GM19099 (cell line): ENCODE results near the gene CPLANE1.

Experiments used
- POLR2A ChIP-seq: IDR thresholded peaks from 3 replicates; pipeline ENCODE4 v1.6.1; 2011; ENCODE audit warnings: low read depth; ENCODE audit not compliant: insufficient read length; ENCODE audit errors: extremely low read depth

Gene CPLANE1

DNA sequence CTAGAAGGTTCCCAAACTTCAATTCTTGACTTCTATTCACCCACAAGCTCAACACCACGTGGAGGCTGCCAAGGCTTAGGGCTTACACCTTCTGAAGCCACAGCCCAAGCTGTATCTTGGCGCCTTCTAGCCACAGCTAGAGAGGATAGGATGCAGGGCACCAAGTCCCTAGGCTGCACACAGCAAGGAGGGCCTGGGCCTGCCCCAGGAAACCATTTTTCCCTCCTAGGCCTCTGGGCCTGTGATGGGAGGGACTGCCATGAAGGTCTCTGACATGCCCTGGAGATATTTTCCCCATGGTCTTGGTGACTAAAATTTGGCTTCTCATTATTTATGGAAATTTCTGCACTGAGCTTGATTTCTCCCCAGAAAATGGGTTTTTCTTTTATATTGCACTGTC is 112.5 kb downstream of the CPLANE1 start:
- TF ChIP-seq POLR2A: no peak

DNA sequence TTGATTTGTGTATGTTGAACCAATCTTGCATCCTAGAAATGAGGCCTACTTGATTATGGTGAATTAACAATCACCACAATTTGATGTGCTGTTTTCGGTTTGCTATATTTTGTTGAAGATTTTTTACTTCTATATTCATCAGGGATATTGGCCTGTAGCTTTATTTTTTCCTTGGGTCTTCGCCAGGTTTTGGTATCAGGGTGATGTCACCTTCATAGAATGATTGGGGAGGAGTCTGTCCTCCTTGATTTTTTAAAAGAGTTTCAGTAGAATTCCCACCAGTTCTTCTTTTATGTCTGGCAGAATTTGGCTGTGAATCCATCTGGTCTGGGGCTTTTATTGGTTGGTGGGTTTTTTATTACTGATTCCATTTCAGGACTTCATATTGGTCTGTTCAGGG is 115.2 kb downstream of the CPLANE1 start:
- no peak for TF ChIP-seq POLR2A

DNA sequence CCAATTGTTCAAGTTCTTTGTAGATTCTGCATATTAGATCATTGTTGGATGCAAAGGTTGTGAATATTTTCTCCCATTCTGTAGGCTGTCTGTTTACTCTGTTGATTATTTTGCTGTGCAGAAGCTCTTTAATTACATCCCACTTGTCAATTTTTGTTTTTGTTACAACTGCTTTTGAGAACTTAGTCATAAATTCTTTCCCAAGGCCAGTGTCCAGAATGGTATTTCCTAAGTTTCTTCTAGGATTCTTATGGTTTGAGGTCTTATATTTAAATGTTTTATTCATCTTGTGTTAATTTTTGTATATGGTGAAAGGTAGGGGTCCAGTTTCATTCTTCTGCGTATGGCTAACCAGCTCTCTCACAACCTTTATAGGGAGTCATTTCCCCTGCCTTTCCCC is 116.5 kb downstream of the CPLANE1 start:
- TF ChIP-seq POLR2A: no peak

DNA sequence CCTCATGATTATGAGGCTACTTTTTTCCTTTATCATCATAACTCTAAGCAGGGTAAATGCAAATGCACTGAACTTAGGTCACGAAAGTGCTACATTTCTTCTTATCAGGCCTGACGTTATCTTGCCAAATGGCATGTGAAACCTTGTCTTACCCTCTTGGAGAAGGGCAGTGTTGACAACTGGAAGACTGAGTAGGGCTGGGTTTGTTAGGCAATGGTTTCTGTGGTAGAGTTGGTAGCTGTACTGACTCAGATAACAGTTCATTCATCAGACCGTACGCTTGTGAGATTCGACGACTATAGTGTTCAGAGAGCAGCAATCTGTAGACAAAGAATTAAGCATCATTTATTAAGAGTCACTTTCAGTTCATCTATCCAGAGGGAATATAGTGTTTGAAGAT is 127.7 kb downstream of the CPLANE1 start:
- TF ChIP-seq POLR2A: no peak

DNA sequence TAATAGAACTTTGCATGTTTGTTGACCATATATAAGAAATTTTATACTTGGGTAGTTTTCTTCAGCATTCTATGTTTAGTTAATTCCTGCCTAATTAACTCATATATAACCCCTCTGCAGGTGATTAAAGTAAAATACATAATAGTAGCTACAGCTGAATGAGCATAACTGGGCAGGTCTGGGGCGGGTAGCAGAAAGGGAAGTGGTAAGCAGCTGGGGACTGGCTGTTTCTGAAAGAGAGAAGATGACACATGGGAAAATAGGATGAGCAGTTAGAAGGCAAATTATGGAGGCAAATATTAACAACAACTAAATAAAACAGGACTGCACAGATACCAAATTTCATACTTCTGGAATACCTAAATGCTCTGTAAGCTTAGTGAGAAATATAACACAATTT is 128.1 kb downstream of the CPLANE1 start:
- no peak for TF ChIP-seq POLR2A

DNA sequence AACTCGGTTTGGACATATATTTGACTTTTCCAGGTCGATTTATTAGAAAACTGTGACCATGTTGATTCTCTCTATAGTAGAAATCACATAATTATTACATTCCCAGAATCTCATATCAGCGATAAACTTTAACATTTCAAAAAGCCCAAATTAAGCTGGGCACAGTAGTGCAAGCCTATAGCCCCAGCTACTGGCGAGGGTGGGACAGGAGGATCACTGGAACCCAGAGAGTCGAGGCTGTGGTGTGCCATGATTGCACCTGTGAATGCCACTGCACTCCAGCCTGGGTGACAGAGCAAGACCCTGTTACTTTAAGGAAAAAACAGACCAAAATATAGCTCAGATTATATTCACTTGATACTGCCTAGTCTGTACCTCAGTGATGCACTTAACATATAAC is 128.9 kb downstream of the CPLANE1 start:
- TF ChIP-seq POLR2A: no peak

DNA sequence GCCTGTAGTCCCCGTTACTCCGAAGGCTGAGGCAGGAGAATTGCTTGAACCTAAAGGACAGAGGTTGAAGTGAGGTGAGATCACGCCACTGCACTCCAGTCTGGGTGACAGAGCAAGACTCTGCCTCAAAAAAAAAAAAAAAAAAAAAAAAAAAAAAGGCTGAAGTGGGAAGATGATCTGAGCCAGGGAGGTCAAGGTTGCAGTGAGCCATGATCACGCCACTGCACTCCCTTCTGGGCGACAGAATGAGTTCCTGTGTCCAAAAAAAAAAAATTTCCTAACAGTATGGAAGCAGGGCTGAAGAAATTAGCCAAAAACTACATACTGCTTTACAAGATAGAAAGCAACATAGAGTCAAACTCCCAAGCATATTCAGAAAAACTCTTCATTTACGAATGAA is 132.8 kb downstream of the CPLANE1 start:
- no peak for TF ChIP-seq POLR2A

DNA sequence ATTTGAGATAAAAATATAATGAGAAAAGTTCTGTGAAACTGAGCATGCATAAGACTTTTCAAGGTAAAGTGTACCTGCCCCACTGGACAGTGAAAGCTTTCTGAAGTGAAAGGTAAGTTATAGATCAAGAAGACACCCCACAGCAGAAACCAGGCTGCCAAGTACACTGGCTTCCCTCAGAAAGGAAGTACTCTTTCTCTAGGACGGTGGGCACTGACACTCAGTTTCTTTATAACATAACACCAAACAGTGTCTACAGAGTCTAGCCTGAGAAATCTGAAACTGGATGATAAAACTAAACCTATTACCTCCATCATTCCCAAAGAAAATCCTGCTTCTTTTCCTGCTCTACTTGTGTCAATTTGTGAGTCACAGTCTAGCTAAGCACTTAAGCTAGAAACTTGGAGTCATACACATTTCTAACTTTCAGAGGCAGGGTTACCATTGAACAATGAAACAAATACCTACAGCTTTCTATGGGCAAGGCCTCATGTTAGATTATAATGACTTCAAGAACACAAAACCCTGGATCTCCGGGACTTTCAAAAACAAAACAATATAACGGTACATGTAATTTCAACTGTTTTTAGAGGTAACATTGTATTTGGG is 136.7 kb downstream of the CPLANE1 start:
- TF ChIP-seq POLR2A: no peak

DNA sequence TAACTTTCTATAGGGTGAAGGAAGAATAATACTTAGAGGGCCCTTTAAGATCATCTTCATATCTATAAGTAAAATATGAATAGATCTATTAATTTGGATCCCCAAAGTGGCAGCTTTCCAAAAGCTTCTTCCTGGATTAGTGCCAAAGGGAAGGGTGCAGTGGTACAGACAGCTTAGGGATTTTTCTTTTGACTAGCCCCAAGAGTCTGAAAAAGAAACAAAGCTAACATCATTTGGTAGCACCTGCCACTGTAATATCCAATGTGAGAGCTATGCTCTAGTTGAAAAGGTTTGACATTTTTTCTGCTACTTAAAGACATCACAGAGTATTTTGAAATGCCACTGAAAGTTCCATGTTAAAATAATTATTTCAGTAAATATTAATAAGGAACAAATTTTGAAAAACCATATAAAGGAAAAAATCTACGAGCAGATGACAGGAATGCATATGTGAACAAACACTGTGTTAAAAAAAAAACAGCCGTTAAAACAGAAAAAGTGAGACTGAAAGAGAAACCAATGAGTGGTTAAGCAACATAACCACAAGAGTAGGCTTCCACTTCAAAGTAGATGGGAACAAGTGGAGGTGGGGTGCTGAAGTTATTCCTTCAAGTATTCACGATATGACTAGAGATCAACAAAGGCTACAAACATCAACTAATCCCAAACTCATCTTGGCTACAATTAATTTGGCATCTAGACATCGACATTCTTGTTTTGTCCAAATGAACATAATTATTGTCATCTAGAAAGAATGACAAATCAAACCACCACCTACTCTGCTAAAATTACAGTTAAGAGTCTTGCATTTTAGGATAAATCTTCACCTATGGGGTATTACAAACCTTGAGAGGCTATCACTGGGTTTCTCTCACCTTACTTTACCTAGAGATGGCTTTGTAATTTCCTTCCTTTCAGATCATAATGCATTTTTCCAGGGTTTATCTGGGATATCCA is 137.5 kb downstream of the CPLANE1 start:
- no peak for TF ChIP-seq POLR2A

DNA sequence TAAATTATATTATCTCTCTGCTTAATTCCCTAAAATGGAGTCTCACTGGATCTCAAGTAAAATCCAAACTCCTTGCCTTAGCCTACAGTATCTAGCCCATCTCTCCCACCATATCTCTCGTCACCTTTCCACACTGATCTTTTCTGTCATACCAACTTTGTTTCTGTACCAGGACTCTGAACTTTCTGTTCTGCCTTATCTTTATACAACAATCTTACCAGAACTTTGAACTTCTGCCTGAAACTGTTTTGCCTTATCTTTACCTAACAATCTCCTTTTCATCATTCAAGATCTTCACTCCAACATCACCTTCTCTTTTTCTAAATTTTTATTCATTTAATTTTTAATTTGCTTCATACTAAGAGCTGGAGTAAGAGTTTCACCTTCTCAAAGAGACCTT is 139.0 kb downstream of the CPLANE1 start:
- TF ChIP-seq POLR2A: no peak

DNA sequence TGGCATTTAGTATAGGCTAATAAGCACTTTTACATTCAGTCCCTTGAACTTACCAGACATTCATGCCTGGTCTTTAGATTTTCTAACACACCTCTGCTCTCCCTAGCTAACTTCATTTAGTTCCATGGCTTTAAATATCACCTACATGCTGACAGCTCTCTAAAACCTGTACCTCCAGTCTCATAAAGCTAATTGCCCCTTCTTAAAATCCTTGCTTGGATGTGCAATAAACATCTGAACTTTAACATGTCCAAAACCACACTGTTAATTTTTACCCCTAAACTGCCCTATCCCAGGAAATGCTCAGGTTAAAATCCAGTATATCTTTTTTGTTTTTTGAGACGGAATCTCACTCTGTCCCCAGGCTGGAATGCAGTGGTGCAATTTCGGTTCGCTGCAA is 139.8 kb downstream of the CPLANE1 start:
- no peak for TF ChIP-seq POLR2A

DNA sequence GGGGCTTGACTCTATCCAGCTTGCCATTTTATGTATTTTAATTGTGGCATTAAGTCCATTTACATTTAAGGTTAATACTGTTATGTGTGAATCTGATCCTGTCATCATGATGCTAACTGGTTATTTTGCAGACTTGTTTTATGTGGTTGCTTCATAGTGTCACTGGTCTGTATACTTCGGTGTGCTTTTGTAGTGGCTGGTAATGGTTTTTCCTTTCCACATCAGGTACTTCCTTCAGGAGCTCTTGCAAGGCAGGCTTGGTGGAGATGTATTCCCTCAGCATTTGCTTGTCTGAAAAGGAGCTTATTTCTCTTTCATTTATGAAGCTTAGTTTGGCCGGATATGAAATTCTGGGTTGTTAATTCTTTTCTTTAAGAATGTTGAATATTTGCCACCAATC is 145.9 kb downstream of the CPLANE1 start:
- no peak for TF ChIP-seq POLR2A

DNA sequence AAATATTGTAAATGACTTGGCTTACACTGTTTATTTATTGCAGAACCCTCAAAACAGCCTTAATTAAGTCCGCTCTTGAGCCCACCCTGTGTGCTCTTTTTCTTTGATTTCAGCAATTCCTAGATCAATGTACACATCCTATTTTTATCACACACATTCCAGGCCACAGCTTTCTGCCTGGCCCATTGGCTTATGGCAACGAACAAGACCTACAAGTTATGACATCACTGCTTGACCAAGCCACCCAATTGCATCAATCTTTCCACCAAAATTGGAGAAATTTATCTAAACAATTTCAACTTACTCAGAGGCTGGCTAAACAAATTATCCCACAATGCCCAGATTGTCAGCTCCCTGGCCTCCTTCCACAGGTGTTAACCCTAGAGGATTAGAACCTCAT is 158.4 kb downstream of the CPLANE1 start:
- no peak for TF ChIP-seq POLR2A

DNA sequence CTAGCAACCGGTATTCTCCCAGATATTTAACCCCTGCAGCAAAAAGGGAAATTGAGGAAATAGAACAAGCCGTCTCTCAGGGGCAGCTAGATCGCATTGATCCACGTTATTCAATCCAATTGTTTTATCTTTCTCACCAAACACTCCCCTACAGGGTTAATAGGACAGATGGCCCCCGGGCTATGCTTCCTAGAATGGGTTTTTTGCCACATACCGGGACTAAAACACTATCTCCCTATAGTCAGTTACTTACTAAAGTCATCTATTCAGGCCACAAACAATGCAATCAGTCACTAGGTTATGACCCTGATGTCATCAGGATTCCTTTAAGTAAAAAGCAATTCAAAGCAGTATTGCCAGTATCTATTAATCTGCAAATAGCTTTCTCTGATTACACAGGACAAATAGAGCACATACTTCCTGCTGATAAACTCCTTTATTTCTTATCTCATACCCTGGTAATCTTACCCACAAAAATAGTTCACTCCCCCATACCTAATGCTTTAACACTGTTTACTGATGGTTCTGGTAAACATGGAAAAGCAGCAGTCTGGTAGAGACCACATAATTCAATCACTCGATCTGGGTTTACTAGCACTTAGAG is 159.0 kb downstream of the CPLANE1 start:
- no peak for TF ChIP-seq POLR2A

DNA sequence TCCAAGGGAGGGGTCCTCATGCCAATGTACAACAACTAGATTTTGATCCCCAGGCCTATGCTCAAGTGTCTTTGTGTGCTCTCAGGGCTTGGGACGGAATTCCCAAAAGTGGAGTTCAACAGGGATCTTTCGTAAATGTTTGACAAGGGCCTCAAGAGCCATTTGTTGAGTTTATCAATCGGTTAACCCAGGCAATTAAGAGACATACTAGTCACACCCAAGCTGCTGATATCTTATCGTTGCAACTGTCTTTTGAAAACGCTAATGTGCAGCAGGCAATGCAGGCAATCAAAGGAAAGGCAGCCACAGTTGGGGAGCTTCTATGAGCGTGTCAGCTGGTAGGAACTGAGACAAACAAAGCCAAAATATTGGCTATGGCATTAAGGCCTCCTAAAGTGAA is 161.2 kb downstream of the CPLANE1 start:
- TF ChIP-seq POLR2A: no peak
